Endothelial cell of hepatic sinusoid (primary cell): ENCODE measurements around the gene YBX2.
"Not testable (repeated sequence)": the region's sequence is repeated elsewhere in the genome, so short reads cannot be mapped to it uniquely, and the experiment has no call there.

Source experiments
- in situ Hi-C: cut with HindIII; loops from 2 replicates; pipeline ENCODE4 v1.10.0; 2017; ENCODE audit warnings: low sequenced_read_pairs

YBX2 gene

DNA sequence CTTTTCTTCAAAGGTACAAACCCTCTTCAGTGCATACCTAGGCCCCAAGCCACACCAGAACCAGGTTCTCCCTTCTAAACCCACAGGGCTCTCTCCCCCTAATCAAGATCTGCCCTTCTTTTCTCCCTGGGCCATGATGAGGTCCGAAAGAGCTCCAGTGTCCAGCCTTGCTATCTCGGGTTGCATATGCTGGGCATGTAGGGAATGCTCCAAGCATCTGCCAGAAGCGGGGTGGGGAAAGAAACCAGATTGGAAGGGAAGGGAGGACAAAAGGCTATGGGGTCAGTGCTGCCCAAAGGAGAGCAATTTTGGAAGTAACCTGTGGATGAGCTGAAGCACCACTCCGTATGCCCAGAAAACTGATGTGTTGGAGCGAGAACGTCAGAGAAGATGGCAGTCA is 45.2 kb downstream of the YBX2 start:
- in situ Hi-C loops, result no loop called here

DNA sequence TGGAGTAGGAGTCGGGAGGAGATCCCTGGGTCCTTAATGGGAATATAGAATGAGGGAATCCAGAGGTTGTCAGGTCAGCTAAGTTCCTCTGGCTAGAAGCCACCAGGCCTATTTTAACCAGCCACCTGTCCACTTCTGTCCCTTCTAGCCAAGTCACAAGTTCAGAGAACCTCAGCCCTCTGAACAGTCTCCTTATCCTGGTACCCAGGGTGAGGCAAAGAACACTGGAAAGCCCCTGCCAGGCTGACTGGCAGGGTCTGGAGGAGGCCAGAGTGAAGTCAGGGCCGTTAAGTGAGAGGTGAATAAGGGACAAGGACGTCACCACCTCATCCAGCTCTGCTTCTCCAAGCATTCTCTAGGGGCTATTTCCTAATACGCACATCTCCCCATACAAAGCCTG is 45.6 kb downstream of the YBX2 start:
- in situ Hi-C loops, result no loop called here

DNA sequence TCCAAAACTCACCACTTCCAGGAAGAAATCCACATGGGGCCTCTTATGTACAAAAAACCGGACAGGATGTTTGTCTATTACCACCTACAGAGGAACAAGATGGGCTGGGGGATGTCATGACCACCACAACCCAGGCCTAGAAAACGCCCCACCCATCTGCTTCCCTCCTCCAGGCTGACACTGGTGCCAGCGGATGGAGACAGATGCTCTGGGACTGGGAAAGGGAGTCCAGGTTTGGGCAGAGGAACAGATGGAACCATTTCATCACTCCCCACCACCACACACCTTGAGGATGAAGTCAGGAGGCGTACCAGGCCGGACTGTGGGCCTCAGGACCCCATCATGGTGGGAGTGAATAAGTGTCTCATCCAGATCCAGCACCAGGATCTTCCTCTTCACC is 47.7 kb downstream of the YBX2 start:
- in situ Hi-C loops, result no loop called here

DNA sequence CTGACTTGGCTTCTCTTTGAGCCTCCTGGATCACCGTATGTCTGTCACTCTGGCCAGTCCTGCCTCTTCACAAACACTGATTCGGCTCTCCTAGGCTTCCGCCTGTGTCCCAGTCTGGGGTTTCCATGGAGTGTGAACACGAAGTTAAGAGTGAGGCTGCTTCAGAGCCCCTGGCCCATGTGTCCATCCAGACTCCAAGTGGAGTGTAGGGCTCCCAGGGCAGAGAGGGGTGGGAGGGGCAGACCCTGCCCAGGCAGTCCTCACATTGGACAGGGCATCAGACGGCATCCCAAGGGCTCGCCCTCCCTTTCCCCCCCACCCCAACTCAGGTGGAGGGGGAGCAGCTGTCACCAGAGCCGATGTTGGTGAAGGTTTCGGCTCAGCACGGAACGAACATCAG is 50.6 kb downstream of the YBX2 start:
- in situ Hi-C loops, result not testable (repeated sequence)

DNA sequence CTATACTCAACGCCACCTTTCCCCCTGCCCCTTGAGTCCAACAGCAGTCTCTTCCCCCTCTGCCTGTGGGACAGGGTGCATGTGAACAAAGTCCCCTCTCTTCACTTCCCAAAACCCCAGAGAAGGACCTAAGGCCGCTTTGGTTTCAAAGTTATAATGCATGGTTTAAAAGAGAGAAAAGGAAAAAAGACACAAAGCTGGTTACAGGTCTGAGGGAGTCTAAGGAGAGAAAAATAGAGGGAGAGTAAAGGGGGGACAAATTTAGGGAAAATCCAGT is 51.0 kb downstream of the YBX2 start:
- in situ Hi-C loops, result no loop called here

DNA sequence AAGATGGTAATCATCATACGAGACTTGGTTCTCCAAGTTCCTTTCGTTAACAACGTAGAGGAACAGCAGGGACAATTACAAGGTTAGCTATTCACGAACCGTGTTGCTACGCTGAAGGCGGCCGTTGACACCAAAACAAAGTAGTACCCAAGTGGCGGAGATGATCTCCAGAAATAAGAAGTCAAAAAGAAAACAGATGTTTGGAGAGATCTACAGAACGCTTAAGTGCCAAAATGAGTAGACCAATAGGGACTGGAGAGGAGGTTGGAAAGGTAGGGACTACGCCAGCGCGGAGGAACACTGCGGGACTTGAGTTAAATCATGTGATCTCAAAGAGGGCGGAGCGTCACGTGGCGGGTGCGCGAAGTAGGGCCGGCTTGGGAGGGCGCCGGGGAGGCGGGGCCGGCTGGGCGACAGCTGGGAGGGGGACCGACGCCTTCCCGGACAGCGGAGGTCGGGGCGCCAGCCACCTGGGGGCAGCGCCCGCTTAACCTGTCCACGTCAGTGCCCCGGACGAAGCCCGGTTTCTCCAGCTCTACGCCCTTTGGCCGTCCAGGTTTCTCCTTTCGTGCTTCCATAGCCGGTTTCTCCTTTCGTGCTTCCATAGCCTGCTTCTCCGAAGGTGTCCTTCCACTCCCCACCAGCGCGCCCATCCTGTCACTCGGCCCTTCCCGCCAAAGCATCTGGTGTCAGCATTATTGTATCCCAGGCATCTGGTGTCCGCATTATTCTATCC is 51.6 kb downstream of the YBX2 start:
- in situ Hi-C loops, result no loop called here

DNA sequence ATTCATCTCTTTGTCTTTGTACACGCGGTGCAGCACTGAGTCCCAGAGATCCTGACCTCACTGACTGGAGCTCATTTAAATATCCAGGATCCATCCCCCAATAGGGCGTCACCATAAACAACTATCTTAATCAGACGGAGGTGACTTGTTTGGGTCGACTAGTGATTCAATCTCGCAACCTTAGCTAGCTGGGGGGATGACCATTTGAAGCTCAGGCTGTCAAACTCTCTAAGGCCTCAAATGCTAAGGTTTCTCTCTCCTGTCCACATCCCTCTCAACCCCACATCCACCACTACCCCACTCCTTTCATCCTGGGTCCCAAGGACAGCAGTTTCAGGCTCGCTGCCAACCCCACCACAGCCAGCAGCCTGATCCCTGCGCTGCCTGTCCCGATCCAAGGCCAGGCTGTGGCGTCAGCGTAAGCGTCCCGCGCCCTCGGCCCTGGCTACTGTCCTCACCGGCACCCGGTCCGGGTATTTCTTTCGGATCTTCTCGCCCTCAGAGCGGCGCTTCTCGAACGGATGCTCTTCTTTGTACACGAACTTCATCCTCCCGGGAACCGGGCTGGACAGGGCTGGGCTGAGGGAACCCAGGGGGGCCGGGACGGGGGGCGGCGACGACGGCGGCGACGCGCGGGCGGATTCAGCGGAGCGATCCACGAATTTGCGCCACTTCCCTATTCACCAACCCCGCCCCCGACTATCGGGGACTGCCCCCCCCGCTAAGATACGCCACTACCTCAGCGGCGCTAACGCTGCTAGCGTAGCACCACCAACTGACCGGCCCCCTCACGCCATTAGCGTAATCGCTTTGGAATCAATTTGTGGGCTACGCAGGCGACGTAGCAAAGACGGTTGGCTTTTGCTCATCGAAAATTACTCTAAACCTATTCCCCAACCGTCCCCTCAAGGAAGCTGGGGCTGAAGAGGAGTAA is 52.4 kb downstream of the YBX2 start, which contains the start of gene GABARAP:
TSS of gene GABARAP (minus strand) at position 667 of the 934 bp plus-strand sequence. CDS start at position 548, 119 bp downstream.
- in situ Hi-C loops, result no loop called here

DNA sequence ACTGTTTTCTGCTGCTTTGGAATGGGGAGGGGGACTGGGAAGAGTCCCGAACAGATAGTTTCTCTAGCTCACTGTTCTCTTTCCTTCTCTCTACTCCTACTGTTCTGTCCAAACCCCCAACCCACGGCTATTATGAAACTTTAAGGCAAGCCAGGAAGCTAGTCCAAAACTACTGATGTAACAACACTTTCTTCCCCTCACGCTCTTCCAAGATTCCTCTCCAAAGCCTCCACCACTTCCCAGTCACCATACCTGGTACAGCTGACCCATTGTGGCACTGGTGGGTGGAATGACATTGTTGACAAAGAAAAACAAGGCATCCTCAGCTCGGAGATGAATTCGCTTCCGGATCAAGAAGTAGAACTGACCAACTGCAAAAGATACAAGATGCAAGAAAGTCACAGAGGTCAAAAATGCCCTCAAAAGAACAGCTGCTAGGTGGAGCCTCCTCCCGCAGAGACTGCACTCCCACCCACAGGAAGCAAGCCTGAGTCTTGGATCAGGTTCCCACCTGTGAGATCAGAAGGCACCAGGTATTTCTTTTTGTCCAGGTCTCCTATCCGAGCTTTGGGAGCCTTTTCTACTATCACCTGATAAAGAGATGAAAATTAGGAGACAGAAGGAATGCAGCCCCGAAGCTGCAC is 53.2 kb downstream of the YBX2 start:
- in situ Hi-C loops, result no loop called here

DNA sequence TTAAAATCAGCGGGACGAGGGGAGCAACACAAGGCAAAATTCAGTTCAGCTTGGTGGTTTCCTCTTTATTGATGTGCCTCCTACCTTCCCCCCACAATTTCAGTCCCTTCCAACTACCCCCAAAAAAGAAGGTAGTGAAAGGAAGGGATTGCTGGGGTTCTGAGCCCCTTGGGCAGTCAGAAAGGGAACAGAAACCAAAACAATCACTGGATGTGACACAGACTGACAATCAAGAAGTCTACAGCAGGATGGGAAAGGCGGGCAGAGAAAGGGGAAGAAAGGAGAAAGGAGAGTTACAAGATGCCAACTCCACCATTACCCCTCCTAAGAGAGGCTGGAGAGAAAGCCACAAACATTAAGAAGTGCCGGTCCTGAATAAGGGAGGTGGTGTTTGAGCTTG is 54.1 kb downstream of the YBX2 start:
- in situ Hi-C loops, result no loop called here

DNA sequence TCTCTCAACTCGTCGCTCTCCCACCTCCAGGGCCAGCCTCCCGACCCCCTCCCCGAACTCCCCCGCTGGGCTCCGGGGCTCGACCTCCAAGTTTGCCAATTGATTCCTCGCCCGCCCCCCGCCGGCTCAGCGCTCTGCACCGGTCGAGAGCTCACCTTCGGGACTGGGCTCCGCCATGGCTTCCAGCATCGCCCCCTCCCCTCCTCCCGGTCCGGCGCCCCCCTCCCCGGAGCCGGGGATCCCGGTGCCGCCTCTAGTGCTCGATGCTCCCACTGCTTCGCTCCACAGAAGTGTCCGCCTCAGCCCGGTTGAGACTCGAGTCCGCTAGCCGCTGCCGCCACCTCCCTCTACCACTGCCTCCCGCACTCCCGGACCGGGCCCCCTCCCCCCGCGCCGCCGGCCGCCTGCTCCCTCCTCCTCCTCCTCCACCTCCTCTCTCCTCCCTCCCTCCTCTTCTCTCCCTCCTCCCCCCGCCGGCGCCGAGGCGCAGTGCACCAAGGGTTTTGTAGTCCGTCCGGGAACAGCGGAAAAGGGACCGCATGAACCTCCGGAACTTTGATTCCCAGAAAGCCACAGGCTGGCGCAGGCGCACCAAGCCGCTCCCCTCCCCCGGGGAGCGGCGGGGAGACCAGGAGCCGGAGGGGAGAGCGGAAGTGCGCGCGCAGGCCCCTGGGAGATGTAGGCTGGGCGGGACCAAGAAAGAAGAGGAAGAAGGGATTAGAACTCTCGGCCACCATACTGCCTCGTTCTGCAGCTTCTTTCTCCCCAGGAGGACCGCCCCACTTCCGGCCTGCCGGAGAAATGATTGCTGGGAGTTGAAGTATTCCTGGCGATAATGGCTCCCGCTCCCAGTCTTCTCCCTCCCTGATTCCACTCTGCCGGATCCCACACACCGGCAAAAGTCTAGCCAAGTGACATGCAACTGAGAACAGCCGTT is 55.1 kb downstream of the YBX2 start, which contains the start of gene PHF23:
TSS of gene PHF23 (minus strand) at position 367 of the 937 bp plus-strand sequence. CDS start at position 189, 178 bp downstream.
- in situ Hi-C loops, result no loop called here

DNA sequence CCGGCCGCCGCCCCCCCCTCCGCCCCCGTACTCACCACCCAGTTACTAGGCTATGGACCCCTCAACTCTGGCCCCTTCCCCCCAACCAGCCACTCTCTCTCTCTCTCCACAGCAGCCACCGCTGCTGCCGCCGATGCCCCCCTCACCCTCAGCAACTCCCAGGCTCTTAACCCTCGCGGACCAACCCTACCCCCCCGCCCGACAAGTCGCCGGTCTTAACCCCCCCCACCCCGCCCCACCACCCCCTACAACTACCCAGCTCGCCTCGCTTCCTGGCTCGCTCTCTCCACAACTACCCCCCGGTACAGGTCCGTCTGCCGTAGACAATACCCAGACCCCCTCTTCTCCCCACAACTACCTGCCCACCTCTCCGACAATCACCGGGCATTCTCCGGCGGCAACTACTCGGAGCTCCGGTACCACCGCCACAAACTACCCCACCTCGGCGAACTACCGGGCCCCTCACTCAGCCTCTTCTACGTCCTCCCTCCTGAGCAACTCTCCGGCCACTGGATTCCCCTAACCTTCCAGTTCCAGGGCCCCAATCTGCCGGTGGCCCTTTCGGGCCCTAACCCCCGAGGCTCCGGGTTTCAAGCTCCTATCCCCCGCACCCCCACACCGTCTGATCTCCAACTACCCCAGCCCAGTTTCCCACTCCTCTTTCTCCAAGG is 55.9 kb downstream of the YBX2 start:
- in situ Hi-C loops, result no loop called here
